ENCODE data around the gene BCL2. TPM values are rescaled to one million over a fixed set of nuclear protein-coding genes. Genes with fewer than 3 reads are reported as not detected.

BCL2 gene
- total RNA-seq, 1 experiment from 2014 or later = 2.6 TPM

- no peak for TF ChIP-seq AR (CRISPR knock-in tag; IDR thresholded peaks at IDR 0.05)
- TF ChIP-seq MXD4 (CRISPR knock-in tag; IDR thresholded peaks at IDR 0.05; ENCODE audit: borderline replicate concordance) = no peak
- TF ChIP-seq HMGA2 (CRISPR knock-in tag; IDR thresholded peaks at IDR 0.05) = no peak
- no peak for TF ChIP-seq ZBTB21 (CRISPR knock-in tag; IDR thresholded peaks at IDR 0.05; ENCODE audit: borderline replicate concordance)
- TF ChIP-seq KAT7 (CRISPR knock-in tag; IDR thresholded peaks at IDR 0.05; ENCODE audit: borderline replicate concordance) = no peak
- no peak for TF ChIP-seq ZSCAN18 (CRISPR knock-in tag; IDR thresholded peaks at IDR 0.05)
- no peak for TF ChIP-seq ATF1 (CRISPR knock-in tag; IDR thresholded peaks at IDR 0.05)
- TF ChIP-seq ZNF263 (CRISPR knock-in tag; IDR thresholded peaks at IDR 0.05; ENCODE audit: low read depth) = no peak
- no peak for TF ChIP-seq ATF6 (CRISPR knock-in tag; IDR thresholded peaks at IDR 0.05)
- no peak for TF ChIP-seq ETV6 (CRISPR knock-in tag; IDR thresholded peaks at IDR 0.05)
Measured at GRCh38 chr18:63155910-63156773, 163.4 kb downstream of the BCL2 start (continued).

GRCh38 chr18:63155169-63155852 is 164.3 kb downstream of the BCL2 start:
- Mint-ChIP-seq H3K4me3 (no peak overlapping the region), H3K27me3 (ENCODE audit: low read depth) (no peaks in the 10 kb centered on the region), H3K9me3 (no peaks in the 10 kb centered on the region), H3K36me3 (no peaks in the 10 kb centered on the region), H3K4me1 (peaks cover 19% of the 10 kb centered on the region), H3K27ac (no peak overlapping the region)
- ChIA-PET POLR2A (no interaction called here), CTCF (interaction anchor here (0.5 to 1.5 kb wide), 6 partner anchors 9 to 163 kb away, joined by 3 to 8 read pairs (median 3); no protein-coding TSS in a partner anchor)
- DNase-seq (ENCODE audit: low spot score) = peak; percentile 92
- ATAC-seq = peak; percentile 98
- TF ChIP-seq MAX (CRISPR knock-in tag; IDR thresholded peaks at IDR 0.05) (peak; percentile 27; the same call in 1 of the 2 replicates), SMAD4 (CRISPR knock-in tag; IDR thresholded peaks at IDR 0.05) (no peak), TP53 (CRISPR knock-in tag; IDR thresholded peaks at IDR 0.05) (no peak), PRDM15 (CRISPR knock-in tag; IDR thresholded peaks at IDR 0.05) (0 out of 2 replicates have a peak, but pooled peaks have one; percentile 8), RORB (CRISPR knock-in tag; IDR thresholded peaks at IDR 0.05) (no peak), FOXK1 (CRISPR knock-in tag; IDR thresholded peaks at IDR 0.05) (peak; percentile 50; the same call in 1 of the 2 replicates), ZBTB21 (CRISPR knock-in tag; IDR thresholded peaks at IDR 0.05; ENCODE audit: borderline replicate concordance) (no peak), ZNF121 (CRISPR knock-in tag; IDR thresholded peaks at IDR 0.05) (0 out of 2 replicates have a peak, but pooled peaks have one; percentile 7), HMGXB4 (CRISPR knock-in tag; IDR thresholded peaks at IDR 0.05) (0 out of 2 replicates have a peak, but pooled peaks have one; percentile 34), ZNF416 (CRISPR knock-in tag; IDR thresholded peaks at IDR 0.05) (no peak), CTCF (IDR thresholded peaks at IDR 0.05) (peak; percentile 71), ETV6 (CRISPR knock-in tag; IDR thresholded peaks at IDR 0.05) (peak; percentile 39; the same call in 1 of the 2 replicates)
